Nephron progenitor cell (in vitro differentiated cells): ENCODE data around the gene STAT6.

Source experiments
- DNase-seq: peaks from one replicate; pipeline ENCODE4 v3.0.0; 2021
- H3K27ac Mint-ChIP-seq: 2 replicates; pipeline ENCODE4 v1.8.0; 2021; ENCODE audit warnings: mild to moderate bottlenecking, moderate library complexity, mixed read lengths
- H3K27me3 Mint-ChIP-seq: 2 replicates; pipeline ENCODE4 v1.8.0; 2021; ENCODE audit warnings: mild to moderate bottlenecking, low read depth, mixed read lengths; ENCODE audit not compliant: poor library complexity
- H3K36me3 Mint-ChIP-seq: 2 replicates; pipeline ENCODE4 v1.8.0; 2021; ENCODE audit warnings: low read depth, mixed read lengths
- H3K4me1 Mint-ChIP-seq: 2 replicates; pipeline ENCODE4 v1.8.0; 2021; ENCODE audit warnings: mixed read lengths
- H3K4me3 Mint-ChIP-seq: 2 replicates; pipeline ENCODE4 v1.8.0; 2021; ENCODE audit warnings: mild to moderate bottlenecking, moderate library complexity, mixed read lengths
- H3K9me3 Mint-ChIP-seq: 2 replicates; pipeline ENCODE4 v1.8.0; 2021; ENCODE audit warnings: mild to moderate bottlenecking, moderate library complexity, mixed read lengths
- CTCF ChIP-seq: fragments of 200-600 bp; sonication (generic); IDR thresholded peaks from 2 replicates; pipeline ENCODE4 v1.5.0; 2021; ENCODE audit warnings: antibody characterized with exemption

Gene STAT6

GRCh38 chr12:57107456-57108155 lies 3.6 kb downstream of the STAT6 start:
- Mint-ChIP-seq H3K27me3 (no peaks in the 10 kb centered on the region), H3K9me3 (no peaks in the 10 kb centered on the region), H3K36me3 (peaks cover 36% of the 10 kb centered on the region), H3K27ac (peak overlapping the region; percentile 47), H3K4me3 (peak overlapping the region; percentile 52), H3K4me1 (peaks cover 54% of the 10 kb centered on the region)
- DNase-seq, result no peak
- no peak for TF ChIP-seq CTCF

GRCh38 chr12:57106021-57106708 lies 5.0 kb downstream of the STAT6 start:
- TF ChIP-seq CTCF, result no peak
- H3K36me3 Mint-ChIP-seq, result peaks cover 36% of the 10 kb centered on the region
- H3K27ac Mint-ChIP-seq, result no peak overlapping the region
- H3K27me3 Mint-ChIP-seq, result no peaks in the 10 kb centered on the region
- no peak overlapping the region for H3K4me3 Mint-ChIP-seq
- peaks cover 49% of the 10 kb centered on the region for H3K4me1 Mint-ChIP-seq
- no peak for DNase-seq
- no peaks in the 10 kb centered on the region for H3K9me3 Mint-ChIP-seq

GRCh38 chr12:57105011-57105753 lies 6.0 kb downstream of the STAT6 start:
- Mint-ChIP-seq H3K4me1 (peaks cover 39% of the 10 kb centered on the region), H3K9me3 (no peaks in the 10 kb centered on the region), H3K36me3 (peaks cover 42% of the 10 kb centered on the region), H3K27me3 (no peaks in the 10 kb centered on the region), H3K4me3 (no peak overlapping the region), H3K27ac (peak overlapping the region; percentile 61)
- no peak for TF ChIP-seq CTCF
- DNase-seq, result no peak

GRCh38 chr12:57104292-57104910 lies 6.8 kb downstream of the STAT6 start:
- Mint-ChIP-seq H3K4me3 (no peak overlapping the region), H3K36me3 (peaks cover 50% of the 10 kb centered on the region), H3K27ac (peak overlapping the region; percentile 61), H3K4me1 (peaks cover 31% of the 10 kb centered on the region), H3K27me3 (no peaks in the 10 kb centered on the region), H3K9me3 (no peaks in the 10 kb centered on the region)
- no peak for DNase-seq
- no peak for TF ChIP-seq CTCF

GRCh38 chr12:57103856-57104255 lies 7.3 kb downstream of the STAT6 start:
- no peak overlapping the region for H3K27ac Mint-ChIP-seq
- no peak for TF ChIP-seq CTCF
- DNase-seq, result no peak

More at GRCh38 chr12:57103856-57104255, 7.3 kb downstream of the STAT6 start:
- Mint-ChIP-seq H3K4me3 (no peak overlapping the region), H3K36me3 (peaks cover 55% of the 10 kb centered on the region), H3K9me3 (no peaks in the 10 kb centered on the region), H3K27me3 (no peaks in the 10 kb centered on the region), H3K4me1 (peaks cover 28% of the 10 kb centered on the region)
